HEK293T (cell line): Measurements from ENCODE around the gene RLN2.
A peak's percentile ranks its signal among the peaks of the same experiment; 100 is the strongest.

Source experiments
- CTCF ChIA-PET: fragments of 350-600 bp; formaldehyde crosslinking; extraction: SDS; loops from one replicate; lab custom pipeline; 2021; ENCODE audit warnings: antibody characterized with exemption, inconsistent platforms; lab: Yijun Ruan, JAX
- POLR2A ChIA-PET: fragments of 350-600 bp; formaldehyde crosslinking; extraction: SDS; loops from one replicate; lab custom pipeline; 2020; ENCODE audit warnings: antibody characterized with exemption, inconsistent platforms; lab: Yijun Ruan, JAX
- DNase-seq: peaks from one replicate; pipeline ENCODE4 v3.0.0; 2012; ENCODE audit warnings: mixed read lengths; ENCODE audit errors: extremely low spot score
- ARNT ChIP-seq: fragments of 450-650 bp; IDR thresholded peaks from 2 replicates; pipeline ENCODE4 v1.6.1; 2017; ENCODE audit warnings: mild to moderate bottlenecking
- ELF4 ChIP-seq: fragments of 450-650 bp; IDR thresholded peaks from 2 replicates; pipeline ENCODE4 v1.6.1; 2017; ENCODE audit warnings: antibody characterized with exemption
- FOXA1 ChIP-seq: fragments of 450-650 bp; IDR thresholded peaks from 2 replicates; pipeline ENCODE4 v1.6.1; 2016; ENCODE audit warnings: mild to moderate bottlenecking
- FOXK2 ChIP-seq: fragments of 450-650 bp; IDR thresholded peaks from 2 replicates; pipeline ENCODE4 v1.6.1; 2016; ENCODE audit warnings: mild to moderate bottlenecking
- FOXM1 ChIP-seq: fragments of 450-650 bp; IDR thresholded peaks from 2 replicates; pipeline ENCODE4 v1.6.1; 2017; ENCODE audit warnings: mild to moderate bottlenecking, borderline replicate concordance
- L3MBTL2 ChIP-seq: fragments of 450-650 bp; conservative IDR thresholded peaks from 2 replicates; pipeline ENCODE4 v1.6.1; 2016; ENCODE audit warnings: mild to moderate bottlenecking
- LEF1 ChIP-seq: fragments of 450-650 bp; IDR thresholded peaks from 2 replicates; pipeline ENCODE4 v1.6.1; 2017; ENCODE audit warnings: mild to moderate bottlenecking, borderline replicate concordance
- NFRKB ChIP-seq: fragments of 450-650 bp; IDR thresholded peaks from 2 replicates; pipeline ENCODE4 v1.6.1; 2016; ENCODE audit warnings: mild to moderate bottlenecking, moderate library complexity
- PKNOX1 ChIP-seq: fragments of 450-650 bp; IDR thresholded peaks from 2 replicates; pipeline ENCODE4 v1.6.1; 2016
- ZNF384 ChIP-seq: fragments of 450-650 bp; IDR thresholded peaks from 2 replicates; pipeline ENCODE4 v1.6.1; 2016

Gene RLN2

GRCh38 chr9:5264219-5264595, 40.3 kb downstream of the RLN2 start:
- ChIA-PET POLR2A (no interaction called here), CTCF (no interaction called here)
- TF ChIP-seq NFRKB (no peak), ELF4 (no peak), ZNF384 (no peak), PKNOX1 (no peak), L3MBTL2 (no peak)
- no peak for DNase-seq

- DNase-seq = peak; percentile 7
- POLR2A ChIA-PET = no interaction called here
- TF ChIP-seq LEF1 (no peak), ARNT (no peak), ZNF384 (no peak), FOXA1 (no peak), FOXM1 (no peak), ELF4 (no peak), NFRKB (no peak), FOXK2 (no peak)
- CTCF ChIA-PET = interaction anchor here (0.6 kb wide), 1 partner anchor 514 kb away, joined by 4 read pairs; no protein-coding TSS in a partner anchor
These were observed 40.9 kb downstream of the RLN2 start for GRCh38 chr9:5263351-5264218.
